GM12872 (cell line): ENCODE data around the gene MZF1.

ENCODE experiments used
- TF ChIP-seq, protein P1 (sequence below): IDR thresholded peaks from 3 replicates; pipeline ENCODE4 v1.5.1; 2011; ENCODE audit warnings: low read depth, mild to moderate bottlenecking, low read length, moderate library complexity; ENCODE audit not compliant: insufficient read depth

Gene MZF1

GRCh38 chr19:58558623-58559274 is 14.4 kb downstream of the MZF1 start:
- TF ChIP-seq, protein P1, sequence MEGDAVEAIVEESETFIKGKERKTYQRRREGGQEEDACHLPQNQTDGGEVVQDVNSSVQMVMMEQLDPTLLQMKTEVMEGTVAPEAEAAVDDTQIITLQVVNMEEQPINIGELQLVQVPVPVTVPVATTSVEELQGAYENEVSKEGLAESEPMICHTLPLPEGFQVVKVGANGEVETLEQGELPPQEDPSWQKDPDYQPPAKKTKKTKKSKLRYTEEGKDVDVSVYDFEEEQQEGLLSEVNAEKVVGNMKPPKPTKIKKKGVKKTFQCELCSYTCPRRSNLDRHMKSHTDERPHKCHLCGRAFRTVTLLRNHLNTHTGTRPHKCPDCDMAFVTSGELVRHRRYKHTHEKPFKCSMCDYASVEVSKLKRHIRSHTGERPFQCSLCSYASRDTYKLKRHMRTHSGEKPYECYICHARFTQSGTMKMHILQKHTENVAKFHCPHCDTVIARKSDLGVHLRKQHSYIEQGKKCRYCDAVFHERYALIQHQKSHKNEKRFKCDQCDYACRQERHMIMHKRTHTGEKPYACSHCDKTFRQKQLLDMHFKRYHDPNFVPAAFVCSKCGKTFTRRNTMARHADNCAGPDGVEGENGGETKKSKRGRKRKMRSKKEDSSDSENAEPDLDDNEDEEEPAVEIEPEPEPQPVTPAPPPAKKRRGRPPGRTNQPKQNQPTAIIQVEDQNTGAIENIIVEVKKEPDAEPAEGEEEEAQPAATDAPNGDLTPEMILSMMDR = no peak

GRCh38 chr19:58558066-58558622 is 15.0 kb downstream of the MZF1 start, which contains the start of gene UBE2M:
Gene UBE2M (minus strand): TSS chr19:58558611. CDS start chr19:58558381, 230 bp downstream.
- TF ChIP-seq, protein P1 = no peak

GRCh38 chr19:58557221-58558065 is 15.7 kb downstream of the MZF1 start:
- TF ChIP-seq, protein P1 = no peak

DNA sequence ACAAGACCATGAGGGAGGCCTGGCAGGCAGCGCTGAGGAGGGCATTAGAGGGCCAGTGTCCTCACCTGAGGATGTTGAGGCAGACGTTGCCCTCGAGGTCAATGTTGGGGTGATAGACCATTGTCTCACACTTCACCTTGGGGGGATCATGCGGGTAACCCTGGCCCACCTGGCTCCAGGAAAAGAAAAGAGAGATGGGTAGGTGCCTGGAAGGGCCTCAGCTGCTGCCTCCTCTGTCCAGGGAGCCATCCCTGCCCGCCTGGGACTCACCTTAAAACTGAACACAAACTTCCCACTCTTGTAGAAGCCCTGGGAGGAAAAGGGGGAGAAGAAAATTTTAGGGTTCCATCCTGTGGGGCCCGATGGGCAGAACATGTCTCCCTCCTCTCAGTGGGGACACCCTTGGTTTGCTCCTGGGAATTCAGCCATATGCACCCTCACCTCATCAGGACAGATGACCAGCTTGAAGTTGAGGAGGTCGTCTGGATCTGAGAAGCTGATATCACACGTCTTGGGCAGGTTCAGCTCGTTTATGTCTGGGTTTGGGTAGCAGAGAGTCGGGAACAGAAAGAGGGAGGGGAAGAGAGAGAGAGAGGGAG is 16.4 kb downstream of the MZF1 start:
- TF ChIP-seq, protein P1 = no peak

DNA sequence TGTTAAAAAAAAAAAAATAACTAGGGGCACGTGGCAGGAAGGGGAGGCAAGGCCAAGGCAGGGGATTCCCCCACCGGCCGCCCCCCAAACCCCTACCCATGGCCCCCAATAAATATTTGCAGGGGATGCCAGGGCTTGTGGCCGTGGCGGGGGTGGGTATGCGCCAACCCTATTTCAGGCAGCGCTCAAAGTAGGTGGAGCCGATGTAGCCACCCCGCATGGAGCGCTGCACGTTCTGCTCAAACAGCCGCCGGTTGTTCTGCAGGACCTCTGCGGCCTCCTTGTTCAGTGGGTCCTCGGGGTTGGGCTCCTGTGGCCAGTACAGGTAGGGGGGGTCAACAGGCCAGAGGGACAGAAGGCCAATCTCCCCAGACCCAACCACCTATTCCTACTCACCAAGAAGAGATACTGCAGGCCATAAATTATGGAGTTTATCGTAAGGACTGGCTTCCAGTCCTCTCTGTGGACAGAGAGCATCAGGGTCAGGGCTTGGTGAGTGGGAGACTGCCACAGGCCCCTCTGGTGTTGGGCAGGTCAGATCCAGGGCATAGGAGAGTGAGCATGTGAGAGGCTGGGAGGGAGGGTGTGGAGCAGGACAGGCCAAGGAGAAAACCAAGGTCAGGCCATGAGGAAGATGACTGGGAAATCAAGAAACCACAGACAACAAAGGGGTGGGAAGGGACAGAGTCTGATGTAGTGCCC is 17.1 kb downstream of the MZF1 start:
- TF ChIP-seq, protein P1 = no peak

GRCh38 chr19:58555369-58555885 is 17.7 kb downstream of the MZF1 start:
- TF ChIP-seq, protein P1 = no peak
